Chondrocyte (in vitro differentiated cells): ENCODE measurements around the gene EDC3. TPM values are rescaled to one million over a fixed set of nuclear protein-coding genes. Genes with fewer than 3 reads are reported as not detected.

ENCODE experiments used
- DNase-seq: peaks from one replicate; pipeline ENCODE4 v3.0.0; 2021; ENCODE audit warnings: mixed read lengths, low spot score
- H3K27ac Mint-ChIP-seq: one replicate; pipeline ENCODE4 v1.8.0; 2021; ENCODE audit warnings: mild to moderate bottlenecking, moderate library complexity, mixed read lengths; ENCODE audit not compliant: unreplicated experiment
- H3K27me3 Mint-ChIP-seq: 2 replicates; pipeline ENCODE4 v1.8.0; 2021; ENCODE audit warnings: low read depth, mixed read lengths
- H3K36me3 Mint-ChIP-seq: 2 replicates; pipeline ENCODE4 v1.8.0; 2021; ENCODE audit warnings: low read depth, mixed read lengths
- H3K4me1 Mint-ChIP-seq: 2 replicates; pipeline ENCODE4 v1.8.0; 2021; ENCODE audit warnings: low read depth, mild to moderate bottlenecking, mixed read lengths
- H3K4me3 Mint-ChIP-seq: one replicate; pipeline ENCODE4 v1.8.0; 2021; ENCODE audit warnings: mild to moderate bottlenecking, moderate library complexity, mixed read lengths; ENCODE audit not compliant: unreplicated experiment
- H3K9me3 Mint-ChIP-seq: 2 replicates; pipeline ENCODE4 v1.8.0; 2021; ENCODE audit warnings: low read depth, mixed read lengths
- CTCF ChIP-seq: fragments of 200-600 bp; sonication (generic); IDR thresholded peaks from 2 replicates; pipeline ENCODE4 v1.5.0; 2021; ENCODE audit warnings: antibody characterized with exemption, mild to moderate bottlenecking, moderate library complexity
- total RNA-seq: library from RNA; stranded (reverse); gene quantifications from 3 replicates; pipeline ENCODE4 v1.2.1, GENCODE V29; 2021

Gene EDC3
- total RNA-seq, 1 donor from 2014 or later: 32.8 TPM

GRCh38 chr15:74641151-74641550 is 54.7 kb downstream of the EDC3 start:
- no peaks in the 10 kb centered on the region for H3K9me3 Mint-ChIP-seq
- no peak for DNase-seq
- H3K4me1 Mint-ChIP-seq: peaks cover 52% of the 10 kb centered on the region
- no peak overlapping the region for H3K4me3 Mint-ChIP-seq
- H3K36me3 Mint-ChIP-seq: peaks cover 8% of the 10 kb centered on the region
- no peak for TF ChIP-seq CTCF
- H3K27ac Mint-ChIP-seq: peak overlapping the region; percentile 79
- no peaks in the 10 kb centered on the region for H3K27me3 Mint-ChIP-seq

GRCh38 chr15:74636984-74637383 is 58.8 kb downstream of the EDC3 start:
- no peak for DNase-seq
- Mint-ChIP-seq H3K27ac (no peak overlapping the region), H3K9me3 (no peaks in the 10 kb centered on the region), H3K4me1 (peaks cover 22% of the 10 kb centered on the region), H3K27me3 (no peaks in the 10 kb centered on the region), H3K36me3 (peaks cover 19% of the 10 kb centered on the region), H3K4me3 (no peak overlapping the region)
- no peak for TF ChIP-seq CTCF

- H3K27me3 Mint-ChIP-seq: no peaks in the 10 kb centered on the region
- peaks cover 4% of the 10 kb centered on the region for H3K4me1 Mint-ChIP-seq
- no peak overlapping the region for H3K27ac Mint-ChIP-seq
- no peak overlapping the region for H3K4me3 Mint-ChIP-seq
- TF ChIP-seq CTCF: peak; percentile 96
- peaks cover 19% of the 10 kb centered on the region for H3K36me3 Mint-ChIP-seq
- DNase-seq: no peak
- no peaks in the 10 kb centered on the region for H3K9me3 Mint-ChIP-seq
Observed at GRCh38 chr15:74635228-74635627, 60.6 kb downstream of the EDC3 start.

- no peak for DNase-seq
- Mint-ChIP-seq H3K4me3 (no peak overlapping the region), H3K36me3 (peaks cover 24% of the 10 kb centered on the region), H3K27ac (no peak overlapping the region), H3K27me3 (no peaks in the 10 kb centered on the region), H3K9me3 (no peaks in the 10 kb centered on the region), H3K4me1 (no peaks in the 10 kb centered on the region)
- TF ChIP-seq CTCF: no peak
Observed at GRCh38 chr15:74633781-74634180, 62.0 kb downstream of the EDC3 start.

- H3K36me3 Mint-ChIP-seq: peaks cover 22% of the 10 kb centered on the region
- no peaks in the 10 kb centered on the region for H3K27me3 Mint-ChIP-seq
- H3K9me3 Mint-ChIP-seq: no peaks in the 10 kb centered on the region
- no peak overlapping the region for H3K27ac Mint-ChIP-seq
- no peak overlapping the region for H3K4me3 Mint-ChIP-seq
- H3K4me1 Mint-ChIP-seq: no peaks in the 10 kb centered on the region
- TF ChIP-seq CTCF: no peak
- no peak for DNase-seq
Observed at GRCh38 chr15:74632601-74633000, 63.2 kb downstream of the EDC3 start.
